ENCODE results near the gene DBT.

DBT gene

GRCh38 chr1:100164216-100164615 is 85.4 kb downstream of the DBT start:
- Histone ChIP-seq H3K27ac (ENCODE audit: low read length) (no peak overlapping the region), H3K4me1 (ENCODE audit: low read length) (no peaks in the 10 kb centered on the region), H3K4me3 (ENCODE audit: low read length) (no peak overlapping the region), H3K9me2 (replicated peaks; ENCODE audit: insufficient read depth, low read length) (no peaks in the 10 kb centered on the region), H4K20me1 (ENCODE audit: insufficient read depth, low read length) (no peaks in the 10 kb centered on the region), H3K27me3 (replicated peaks; ENCODE audit: insufficient read depth, low read length) (no peaks in the 10 kb centered on the region), H3F3A (ENCODE audit: insufficient read depth, low read length) (no peaks in the 10 kb centered on the region), H3K4me2 (ENCODE audit: low read depth, low read length) (no peak overlapping the region), H3K36me3 (replicated peaks; ENCODE audit: insufficient read depth, low read length) (no peaks in the 10 kb centered on the region), H3K9ac (ENCODE audit: low read length) (no peak overlapping the region), H2AFZ (ENCODE audit: low read length) (no peak overlapping the region), H3K9me3 (replicated peaks; ENCODE audit: insufficient read depth, low read length) (no peaks in the 10 kb centered on the region), H3K79me2 (ENCODE audit: low read length) (no peaks in the 10 kb centered on the region)
- TF ChIP-seq EZH2phosphoT487 (IDR thresholded peaks at IDR 0.05; ENCODE audit: low read length) (no peak), EZH2 (optimal IDR thresholded peaks at IDR 0.05; ENCODE audit: low read depth, low read length) (no peak), CTCF (IDR thresholded peaks at IDR 0.05; ENCODE audit: low read length) (no peak)
- no peak for DNase-seq

GRCh38 chr1:100162881-100163280 is 86.8 kb downstream of the DBT start:
- H3K4me1 ChIP-seq (ENCODE audit: low read length), result no peaks in the 10 kb centered on the region
- H3K79me2 ChIP-seq (ENCODE audit: low read length), result no peaks in the 10 kb centered on the region
- no peaks in the 10 kb centered on the region for H3K9me2 ChIP-seq (replicated peaks; ENCODE audit: insufficient read depth, low read length)
- H3K36me3 ChIP-seq (replicated peaks; ENCODE audit: insufficient read depth, low read length), result no peaks in the 10 kb centered on the region
- H3K9me3 ChIP-seq (replicated peaks; ENCODE audit: insufficient read depth, low read length), result no peaks in the 10 kb centered on the region
- H2AFZ ChIP-seq (ENCODE audit: low read length), result no peak overlapping the region
- no peaks in the 10 kb centered on the region for H3K27me3 ChIP-seq (replicated peaks; ENCODE audit: insufficient read depth, low read length)
- H4K20me1 ChIP-seq (ENCODE audit: insufficient read depth, low read length), result no peaks in the 10 kb centered on the region
- H3K9ac ChIP-seq (ENCODE audit: low read length), result no peak overlapping the region
- H3F3A ChIP-seq (ENCODE audit: insufficient read depth, low read length), result no peaks in the 10 kb centered on the region
- H3K4me2 ChIP-seq (ENCODE audit: low read depth, low read length), result no peak overlapping the region
- H3K4me3 ChIP-seq (ENCODE audit: low read length), result no peak overlapping the region
- no peak overlapping the region for H3K27ac ChIP-seq (ENCODE audit: low read length)
- TF ChIP-seq EZH2phosphoT487 (IDR thresholded peaks at IDR 0.05; ENCODE audit: low read length), result no peak
- no peak for TF ChIP-seq EZH2 (optimal IDR thresholded peaks at IDR 0.05; ENCODE audit: low read depth, low read length)
- no peak for TF ChIP-seq CTCF (IDR thresholded peaks at IDR 0.05; ENCODE audit: low read length)
- DNase-seq, result no peak

GRCh38 chr1:100152271-100152670 is 97.4 kb downstream of the DBT start:
- no peak overlapping the region for H3K9ac ChIP-seq (ENCODE audit: low read length)
- no peaks in the 10 kb centered on the region for H3K9me3 ChIP-seq (replicated peaks; ENCODE audit: insufficient read depth, low read length)
- no peak for DNase-seq
- H3K4me3 ChIP-seq (ENCODE audit: low read length), result no peak overlapping the region
- no peak overlapping the region for H3K27ac ChIP-seq (ENCODE audit: low read length)
- H3K9me2 ChIP-seq (replicated peaks; ENCODE audit: insufficient read depth, low read length), result no peaks in the 10 kb centered on the region
- H3K36me3 ChIP-seq (replicated peaks; ENCODE audit: insufficient read depth, low read length), result no peaks in the 10 kb centered on the region
- no peaks in the 10 kb centered on the region for H4K20me1 ChIP-seq (ENCODE audit: insufficient read depth, low read length)
- no peaks in the 10 kb centered on the region for H3K79me2 ChIP-seq (ENCODE audit: low read length)
- TF ChIP-seq CTCF (IDR thresholded peaks at IDR 0.05; ENCODE audit: low read length) (no peak), EZH2 (optimal IDR thresholded peaks at IDR 0.05; ENCODE audit: low read depth, low read length) (no peak), EZH2phosphoT487 (IDR thresholded peaks at IDR 0.05; ENCODE audit: low read length) (no peak)
- no peak overlapping the region for H2AFZ ChIP-seq (ENCODE audit: low read length)
- no peak overlapping the region for H3K4me2 ChIP-seq (ENCODE audit: low read depth, low read length)
- H3K27me3 ChIP-seq (replicated peaks; ENCODE audit: insufficient read depth, low read length), result no peaks in the 10 kb centered on the region
- no peaks in the 10 kb centered on the region for H3F3A ChIP-seq (ENCODE audit: insufficient read depth, low read length)
- peaks cover 8% of the 10 kb centered on the region; the same call in 1 of the 2 replicates for H3K4me1 ChIP-seq (ENCODE audit: low read length)
